Erythroblast (primary cell): ENCODE results near the gene RNGTT.

Experiments used
- GATA1 ChIP-seq: IDR thresholded peaks from 2 replicates; pipeline ENCODE4 v1.6.1; 2011; ENCODE audit warnings: low read depth, mild to moderate bottlenecking, control low read depth, low read length, moderate library complexity
- POLR2A ChIP-seq: IDR thresholded peaks from 2 replicates; pipeline ENCODE4 v1.6.1; 2011; ENCODE audit warnings: mild to moderate bottlenecking, low read length

DNA sequence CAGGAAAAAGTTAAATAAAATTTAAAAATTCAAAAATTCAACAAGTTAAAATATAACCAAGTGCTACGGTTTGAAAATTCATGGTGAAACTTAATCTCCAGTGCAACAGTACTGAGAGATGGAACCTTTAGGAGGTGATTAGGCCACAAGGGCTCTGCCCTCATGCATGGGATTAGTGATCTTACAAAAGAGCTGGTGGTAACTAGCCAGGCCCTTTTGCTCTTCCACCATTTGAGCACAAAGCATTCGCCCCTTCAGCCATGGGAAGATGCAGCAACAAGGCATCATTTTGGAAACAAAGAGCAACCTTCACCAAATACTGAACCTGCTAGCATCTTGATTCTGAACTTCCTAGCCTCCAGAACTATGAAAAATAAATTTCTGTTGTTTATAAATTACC, 80.9 kb downstream of the RNGTT start:
- TF ChIP-seq GATA1 (no peak), POLR2A (no peak)
